ENCODE data around the gene ARPC5L.

Gene ARPC5L

GRCh38 chr9:124853605-124854143, 8.3 kb upstream of the ARPC5L start:
- TF ChIP-seq CTCF (IDR thresholded peaks at IDR 0.05; ENCODE audit: borderline replicate concordance, insufficient read depth, low read depth, low read length) = no peak
- H3K4me3 ChIP-seq (ENCODE audit: low read depth, low read length) = no peak overlapping the region

GRCh38 chr9:124854161-124854560, 7.8 kb upstream of the ARPC5L start:
- H3K4me3 ChIP-seq (ENCODE audit: low read depth, low read length) = no peak overlapping the region
- TF ChIP-seq CTCF (IDR thresholded peaks at IDR 0.05; ENCODE audit: borderline replicate concordance, insufficient read depth, low read depth, low read length) = no peak

- no peak for TF ChIP-seq CTCF (IDR thresholded peaks at IDR 0.05; ENCODE audit: borderline replicate concordance, insufficient read depth, low read depth, low read length)
These were observed 7.1 kb upstream of the ARPC5L start for GRCh38 chr9:124854822-124855221.

GRCh38 chr9:124855566-124855943, 6.4 kb upstream of the ARPC5L start:
- H3K4me3 ChIP-seq (ENCODE audit: low read depth, low read length) = no peak overlapping the region
- no peak for TF ChIP-seq CTCF (IDR thresholded peaks at IDR 0.05; ENCODE audit: borderline replicate concordance, insufficient read depth, low read depth, low read length)

More at GRCh38 chr9:124854822-124855221, 7.1 kb upstream of the ARPC5L start:
- H3K4me3 ChIP-seq (ENCODE audit: low read depth, low read length) = no peak overlapping the region

GRCh38 chr9:124855944-124856765, 5.8 kb upstream of the ARPC5L start:
- no peak overlapping the region for H3K4me3 ChIP-seq (ENCODE audit: low read depth, low read length)
- TF ChIP-seq CTCF (IDR thresholded peaks at IDR 0.05; ENCODE audit: borderline replicate concordance, insufficient read depth, low read depth, low read length) = peak; percentile 37; the same call in 1 of the 2 replicates

- no peak for TF ChIP-seq CTCF (IDR thresholded peaks at IDR 0.05; ENCODE audit: borderline replicate concordance, insufficient read depth, low read depth, low read length)
- no peak overlapping the region for H3K4me3 ChIP-seq (ENCODE audit: low read depth, low read length)
These were observed 4.3 kb upstream of the ARPC5L start for GRCh38 chr9:124857533-124858162.
